Spleen (tissue), 7 donors: ENCODE measurements around the gene MGAT4B.

Source experiments
- CTCF ChIP-seq, 11 experiments: fragments of 200-600 bp in 7 of 11; fragments of 450-650 bp in 4 of 11; sonication (generic) in 4 of 11; IDR thresholded peaks in 8 of 11; conservative IDR thresholded peaks in 3 of 11; 1 replicate in 7 of 11; 2 replicates in 4 of 11; pipeline versions ENCODE4 v1.4.0 to v1.8.0; 2016 to 2021; ENCODE audit warnings: antibody characterized with exemption in 11 of 11, inconsistent platforms in 4 of 11, mild to moderate bottlenecking in 1 of 11
- POLR2AphosphoS5 ChIP-seq, 3 donors: sonication (generic); formaldehyde crosslinking; IDR thresholded peaks; one replicate each; pipeline ENCODE4 v1.5.1; 2017; ENCODE audit warnings: antibody characterized with exemption in 3 of 3
- donor health status: DM: no; HTN: no; CAD: no; lungs with moderate emphysema.
- donor health status: DM: no; HTN: no; CAD: no.
- donor health status: DM: no; HTN: no; CAD: no.

DNA sequence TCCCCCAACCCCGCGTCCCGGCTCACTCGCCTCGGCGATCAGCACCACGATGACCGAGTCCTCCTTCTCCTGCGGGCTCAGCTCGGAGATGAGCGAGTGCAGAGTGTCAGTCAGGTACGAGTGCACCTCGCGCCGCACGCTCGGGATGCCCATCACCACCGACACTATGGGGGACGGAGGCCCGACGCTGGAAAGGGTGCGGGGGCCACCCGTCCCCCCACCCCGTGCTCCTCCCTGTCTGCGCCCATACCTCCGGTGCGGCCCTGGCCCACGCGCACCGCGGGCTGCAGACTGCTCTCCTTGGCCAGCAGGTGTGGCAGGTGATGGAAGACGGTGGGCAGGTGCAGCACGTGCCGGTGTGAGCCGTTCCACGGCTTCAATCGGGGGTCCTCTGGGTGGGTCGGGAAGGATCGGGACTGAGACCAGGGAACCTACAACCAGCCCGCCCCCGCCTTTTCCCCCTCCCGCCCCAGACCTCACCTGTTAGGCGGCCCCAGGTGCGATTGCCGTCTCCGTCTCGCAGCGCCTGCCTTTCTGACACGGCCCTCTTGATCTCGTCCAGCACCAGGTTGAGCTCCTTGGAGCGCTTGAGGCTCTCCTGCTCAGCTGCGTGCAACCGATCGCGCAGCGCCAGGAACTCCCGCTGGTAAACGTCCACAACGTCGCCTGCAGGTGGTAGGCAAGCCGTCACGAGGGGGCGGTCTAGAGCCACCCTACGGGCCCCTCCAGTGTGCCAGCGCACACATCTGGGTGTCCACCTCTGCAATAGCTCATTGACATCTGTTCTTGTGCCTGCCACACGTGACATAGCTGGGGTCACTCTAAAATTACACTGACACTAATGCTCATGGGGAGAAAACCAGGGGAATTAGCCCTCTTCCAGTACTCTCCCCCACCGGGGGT is 5.1 kb downstream of the MGAT4B start:
- peak; percentile 28 to 92 (median 75) for TF ChIP-seq CTCF (IDR thresholded peaks at IDR 0.05 in 8 of 11, conservative IDR thresholded peaks at IDR 0.05 in 3 of 11)
- TF ChIP-seq POLR2AphosphoS5 (IDR thresholded peaks at IDR 0.05) = peak; percentile 69 to 71 (median 70)
